Iris pigment epithelial cell (primary cell): ENCODE results near the gene SLC35A5.
"Not testable (repeated sequence)": the region's sequence is repeated elsewhere in the genome, so short reads cannot be mapped to it uniquely, and the experiment has no call there.

ENCODE experiments used
- DNase-seq: peaks from one replicate; pipeline ENCODE4 v3.0.0-alpha.2; 2011; ENCODE audit warnings: low read depth

Gene SLC35A5

GRCh38 chr3:112561734-112562529 is at the start of gene SLC35A5, which contains the start of gene ATG3:
SLC35A5 (plus strand) TSS chr3:112562045; CDS start chr3:112563404, 1,359 bp downstream.
ATG3 (minus strand) TSS chr3:112561962; CDS start chr3:112561528, 434 bp downstream.
- DNase-seq = peak; percentile 99

- no peak for DNase-seq
Measured at GRCh38 chr3:112512320-112512719, 49.5 kb upstream of the SLC35A5 start.

GRCh38 chr3:112514527-112515128 is 47.2 kb upstream of the SLC35A5 start:
- peak; percentile 11 for DNase-seq

GRCh38 chr3:112518970-112519369 is 42.9 kb upstream of the SLC35A5 start:
- peak; percentile 6 for DNase-seq

- peak; percentile 81 for DNase-seq
Measured at GRCh38 chr3:112519424-112520001, 42.3 kb upstream of the SLC35A5 start.

- not testable (repeated sequence) for DNase-seq
Measured at GRCh38 chr3:112524127-112524526, 37.7 kb upstream of the SLC35A5 start.

- DNase-seq = no peak
Measured at GRCh38 chr3:112530573-112530972, 31.3 kb upstream of the SLC35A5 start.

GRCh38 chr3:112531358-112531781 is 30.5 kb upstream of the SLC35A5 start:
- DNase-seq = peak; percentile 52

- no peak for DNase-seq
Measured at GRCh38 chr3:112539825-112540650, 21.8 kb upstream of the SLC35A5 start.

GRCh38 chr3:112546216-112546759 is 15.6 kb upstream of the SLC35A5 start:
- DNase-seq = peak; percentile 11

- no peak for DNase-seq
Measured at GRCh38 chr3:112550859-112551258, 11.0 kb upstream of the SLC35A5 start.

GRCh38 chr3:112555535-112556170 is 6.2 kb upstream of the SLC35A5 start:
- DNase-seq = no peak

- DNase-seq = no peak
Measured at GRCh38 chr3:112557976-112558375, 3.9 kb upstream of the SLC35A5 start.

GRCh38 chr3:112560307-112560706 is 1.5 kb upstream of the SLC35A5 start:
- DNase-seq = peak; percentile 22

- DNase-seq = peak; percentile 94
Measured at GRCh38 chr3:112560721-112561483, 943 bp upstream of the SLC35A5 start.

GRCh38 chr3:112561484-112561733 is 436 bp upstream of the SLC35A5 start:
- DNase-seq = no peak

GRCh38 chr3:112564247-112564939 is 2.5 kb downstream of the SLC35A5 start:
- DNase-seq = not testable (repeated sequence)

GRCh38 chr3:112564940-112565305 is 3.1 kb downstream of the SLC35A5 start:
- no peak for DNase-seq

GRCh38 chr3:112568642-112569041 is 6.8 kb downstream of the SLC35A5 start:
- DNase-seq = peak; percentile 59

GRCh38 chr3:112569265-112569664 is 7.4 kb downstream of the SLC35A5 start:
- DNase-seq = peak; percentile 35
